Aorta (tissue), 5 donors: ENCODE data around the gene PSTPIP1. TPM values are rescaled to one million over a fixed set of nuclear protein-coding genes. Genes with fewer than 3 reads are reported as not detected.

Experiments
- ATAC-seq: fragments of 200-7000 bp; cut with Tn5 transposase; one replicate; pipeline ENCODE4 v1.9.1; 2022; ENCODE audit warnings: moderate library complexity; ENCODE audit not compliant: low FRiP score
- DNase-seq, 2 donors: peaks; one replicate each; pipeline ENCODE4 v3.0.0-alpha.2; 2020
- H3K27ac ChIP-seq, 2 donors: one replicate each; pipeline ENCODE4 v1.5.1; 2013; ENCODE audit warnings: low read length in 2 of 2, mild to moderate bottlenecking in 2 of 2, moderate library complexity in 2 of 2, control low read depth in 1 of 2, inconsistent platforms in 1 of 2, low read depth in 1 of 2
- H3K27me3 ChIP-seq, 2 donors: one replicate each; pipeline ENCODE4 v1.6.1; 2013; ENCODE audit warnings: control low read depth in 1 of 2, low read length in 1 of 2, mild to moderate bottlenecking in 1 of 2, moderate library complexity in 1 of 2; ENCODE audit not compliant: insufficient read depth in 2 of 2, control insufficient read depth in 1 of 2
- H3K36me3 ChIP-seq, 2 donors: one replicate each; pipeline ENCODE4 v1.6.1; 2013; ENCODE audit warnings: control low read depth in 1 of 2, low read length in 1 of 2, mild to moderate bottlenecking in 1 of 2; ENCODE audit not compliant: insufficient read depth in 2 of 2, control insufficient read depth in 1 of 2
- H3K4me1 ChIP-seq, 2 donors: one replicate each; pipeline ENCODE4 v1.6.1; 2013; ENCODE audit warnings: low read length in 2 of 2, control low read depth in 1 of 2, mild to moderate bottlenecking in 1 of 2, moderate library complexity in 1 of 2; ENCODE audit not compliant: insufficient read depth in 2 of 2, control insufficient read depth in 1 of 2
- H3K4me3 ChIP-seq, 2 donors: one replicate each; pipeline ENCODE4 v1.5.1; 2013; ENCODE audit warnings: low read length in 2 of 2, control low read depth in 1 of 2, mild to moderate bottlenecking in 1 of 2
- H3K9me3 ChIP-seq: one replicate; pipeline ENCODE4 v1.6.1; 2013; ENCODE audit warnings: mild to moderate bottlenecking, low read length; ENCODE audit not compliant: control insufficient read depth
- WGBS, 2 donors: extraction: QIAGEN DNeasy Blood & Tissue Kit; methylation state at CpG; one replicate each; pipeline ENCODE4 v1.1.7; 2013; 5-methylcytosine and 5-hydroxymethylcytosine counted together
- intact Hi-C, 2 donors: fragments of 100-400 bp; cut with DNase I; formaldehyde crosslinking; loops; one replicate each; pipeline versions ENCODE4 v1.14.2 to v1.15.0; 2022
- polyA plus RNA-seq, 2 donors: library from polyadenylated mRNA; stranded (reverse); fragments of 200-250 nt; gene quantifications; one replicate each; pipeline ENCODE4 v1.2.3, GENCODE V29; 2013
- total RNA-seq, 2 donors: library from RNA; stranded (reverse); fragmentation: NEBNext Ultra II Directional; extraction: Animal tissue kit (Norgen Biotek cat#: 25700); gene quantifications; one replicate each; pipeline ENCODE4 v1.2.1, GENCODE V29; 2021
- donor health status: healthy with polysubstance abuse.
- donor health status: Bipolar disorder and iron deficiency.
- donor health status: DM: no; HTN: no; CAD: no.
- donor health status: DM: no; HTN: no; CAD: no.
- donor health status: DM: yes; HTN: yes; CAD: no.

PSTPIP1 gene
- total and polyA plus RNA-seq, 4 donors = 14.1 to 42.9 (median 23.5) TPM

DNA sequence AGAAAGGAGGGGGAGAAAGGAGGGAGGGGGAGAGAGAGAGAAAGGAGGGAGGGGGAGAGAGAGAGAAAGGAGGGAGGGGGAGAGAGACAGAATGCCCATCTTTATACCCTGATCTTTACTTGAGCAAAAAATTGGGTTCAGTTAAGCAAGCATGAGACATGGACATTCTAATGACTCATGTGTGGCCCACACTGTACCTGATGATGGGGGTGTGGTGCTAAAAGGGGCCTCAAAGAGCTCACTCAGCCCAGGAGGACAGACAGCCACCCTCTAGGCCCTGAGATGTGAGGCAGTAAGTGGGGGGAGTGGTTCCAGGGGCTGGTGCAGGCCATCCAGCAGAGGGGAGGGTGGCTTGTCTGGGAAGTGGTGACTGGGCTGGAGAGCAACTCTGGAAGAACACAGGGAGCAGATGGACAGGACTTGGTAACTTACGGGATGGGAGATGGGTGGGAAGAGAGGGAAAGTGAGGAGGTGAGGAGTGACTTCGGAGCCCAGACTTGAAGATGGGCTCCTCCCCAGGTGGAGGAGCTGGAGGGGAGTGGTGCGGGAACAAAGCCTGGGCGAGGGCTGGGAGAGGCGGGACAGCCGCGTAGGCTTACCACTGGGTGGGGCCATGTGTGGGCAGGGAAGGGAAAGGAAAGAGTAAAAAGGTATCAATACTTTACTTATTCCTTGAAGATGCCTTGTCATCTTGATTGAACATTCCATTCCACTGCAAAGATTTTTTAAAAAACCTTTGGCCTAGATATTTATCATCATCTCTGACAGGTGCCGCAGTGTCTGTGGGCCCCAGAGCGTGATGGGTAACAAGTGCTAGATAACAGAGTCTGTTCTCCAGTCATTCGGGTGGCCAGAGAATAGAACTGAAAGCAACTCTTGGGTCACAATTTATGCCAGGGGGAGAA, 43.6 kb downstream of the PSTPIP1 start:
- H3K27ac ChIP-seq = no peak overlapping the region
- H3K36me3 ChIP-seq = peaks cover 2 to 3% of the 10 kb centered on the region in 2 donors
- DNase-seq (no peak), ATAC-seq (no peak)
- H3K27me3 ChIP-seq = no peaks in the 10 kb centered on the region
- no peaks in the 10 kb centered on the region for H3K9me3 ChIP-seq
- no peaks in the 10 kb centered on the region for H3K4me1 ChIP-seq
- no CpG with 5 or more reads among the region's 10 CpGs for WGBS, 2 donors
- H3K4me3 ChIP-seq = no peak overlapping the region
- intact Hi-C loops = no loop called here

DNA sequence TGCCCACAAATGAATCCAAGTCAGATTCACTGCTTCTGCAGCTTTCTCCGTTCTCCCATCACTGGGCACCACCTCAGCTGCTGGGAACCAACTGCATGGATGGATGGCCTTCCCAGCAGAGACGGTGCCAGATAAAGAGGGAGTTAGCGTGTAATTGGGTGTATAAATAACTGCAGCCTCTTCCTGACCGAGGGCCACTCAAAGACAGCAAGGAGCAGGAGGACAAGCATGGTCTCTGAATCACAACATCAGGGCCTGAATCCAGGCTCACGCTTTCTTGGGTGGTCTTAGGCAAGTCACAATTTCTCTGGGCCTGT, 44.2 kb downstream of the PSTPIP1 start:
- H3K36me3 ChIP-seq = peaks cover 2 to 3% of the 10 kb centered on the region in 2 donors
- DNase-seq (no peak), ATAC-seq (no peak)
- H3K27me3 ChIP-seq = no peaks in the 10 kb centered on the region
- no peak overlapping the region for H3K4me3 ChIP-seq
- H3K27ac ChIP-seq = no peak overlapping the region
- WGBS, 2 donors = no CpG with 5 or more reads among the region's 5 CpGs
- intact Hi-C loops = no loop called here
- no peaks in the 10 kb centered on the region for H3K4me1 ChIP-seq
- no peaks in the 10 kb centered on the region for H3K9me3 ChIP-seq

DNA sequence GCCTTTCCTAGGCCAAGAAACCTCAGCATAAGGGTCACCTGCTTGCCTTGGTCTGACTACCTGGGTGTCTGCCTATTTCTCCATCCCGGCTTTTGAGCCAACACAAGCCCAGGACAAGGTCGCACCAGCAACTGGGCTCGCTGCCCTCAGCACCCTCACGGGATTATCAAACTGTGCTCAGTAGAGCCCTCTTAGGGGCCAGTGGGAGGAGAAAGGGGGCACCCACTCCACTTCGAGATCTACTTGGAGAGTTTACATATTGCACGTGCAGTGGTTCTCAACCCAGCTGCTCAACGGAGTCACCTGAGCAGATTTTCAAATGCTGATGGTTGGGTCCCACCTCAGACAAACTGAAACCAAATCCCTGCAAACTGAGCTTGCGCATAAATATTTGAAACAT, 44.9 kb downstream of the PSTPIP1 start:
- H3K4me3 ChIP-seq = no peak overlapping the region
- no CpG with 5 or more reads among the region's 8 CpGs for WGBS, 2 donors
- peaks cover 2 to 3% of the 10 kb centered on the region in 2 donors for H3K36me3 ChIP-seq
- no peaks in the 10 kb centered on the region for H3K4me1 ChIP-seq
- no peak for ATAC-seq
- no peak for DNase-seq
- intact Hi-C loops = no loop called here
- H3K9me3 ChIP-seq = no peaks in the 10 kb centered on the region
- H3K27ac ChIP-seq = no peak overlapping the region
- H3K27me3 ChIP-seq = no peaks in the 10 kb centered on the region

DNA sequence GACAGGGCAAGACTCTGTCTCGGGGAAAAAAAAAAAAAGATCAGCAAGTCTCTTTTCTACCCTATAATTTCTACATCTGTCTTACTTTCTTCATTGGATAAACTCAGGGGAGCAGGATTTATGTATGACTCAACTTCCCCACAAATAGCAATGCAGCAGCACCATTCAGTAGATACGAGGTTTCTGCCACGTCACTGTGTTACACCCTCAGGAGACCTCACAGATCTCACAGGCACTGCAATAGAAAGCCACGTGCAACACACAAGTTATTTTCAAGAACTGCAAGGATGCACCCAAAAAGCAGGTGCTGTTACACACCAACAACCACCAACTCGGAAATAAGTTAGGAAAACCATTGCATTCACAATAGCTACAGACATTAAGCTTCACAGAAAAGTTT, 45.7 kb downstream of the PSTPIP1 start:
- Histone ChIP-seq H3K27me3 (no peaks in the 10 kb centered on the region), H3K27ac (no peak overlapping the region), H3K36me3 (peaks cover 2 to 3% of the 10 kb centered on the region in 2 donors), H3K9me3 (no peaks in the 10 kb centered on the region), H3K4me1 (no peaks in the 10 kb centered on the region), H3K4me3 (no peak overlapping the region)
- no peak for ATAC-seq
- DNase-seq = no peak
- WGBS, 2 donors = 78 to 88% methylated on average over 5 of the region's 5 CpGs
- intact Hi-C loops = no loop called here

DNA sequence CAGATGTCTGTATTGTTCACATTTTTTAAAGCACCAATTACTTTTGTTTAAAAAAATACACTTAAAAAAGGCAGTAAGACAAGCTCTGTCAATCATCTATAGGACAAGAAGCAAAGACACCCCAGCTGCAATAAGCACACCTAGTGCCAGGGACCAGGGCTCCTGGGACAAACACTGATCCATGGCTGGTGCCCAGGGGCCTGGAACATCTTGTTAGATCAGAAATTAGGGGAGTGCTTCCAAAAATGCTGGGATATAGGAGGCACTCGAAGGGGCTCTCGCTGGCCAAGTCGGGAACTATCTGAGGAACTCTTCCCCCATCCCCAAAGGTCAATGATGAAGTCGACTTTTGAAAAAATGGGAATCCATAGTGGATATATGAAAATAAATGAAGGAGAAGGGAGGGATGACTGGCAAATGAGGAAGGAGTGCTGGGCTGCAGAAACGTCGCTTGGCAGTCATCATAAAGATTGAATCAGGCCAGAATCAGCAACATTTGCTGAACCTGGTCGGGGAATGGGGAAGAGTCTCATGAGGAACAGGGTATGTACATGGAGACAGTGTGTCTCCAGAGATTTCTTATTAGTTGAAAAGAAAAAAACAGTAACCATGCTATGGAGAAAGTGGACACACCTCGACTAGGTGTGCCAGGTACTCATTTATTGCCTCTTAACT, 47.5 kb downstream of the PSTPIP1 start:
- intact Hi-C loops = no loop called here
- DNase-seq (no peak), ATAC-seq (no peak)
- no peak overlapping the region for H3K4me3 ChIP-seq
- H3K27ac ChIP-seq = no peak overlapping the region
- 70 to 71% methylated on average over 8 of the region's 8 CpGs for WGBS, 2 donors
- H3K36me3 ChIP-seq = peaks cover 0 to 6% of the 10 kb centered on the region in 2 donors
- no peaks in the 10 kb centered on the region for H3K27me3 ChIP-seq
- H3K9me3 ChIP-seq = no peaks in the 10 kb centered on the region
- no peaks in the 10 kb centered on the region for H3K4me1 ChIP-seq

DNA sequence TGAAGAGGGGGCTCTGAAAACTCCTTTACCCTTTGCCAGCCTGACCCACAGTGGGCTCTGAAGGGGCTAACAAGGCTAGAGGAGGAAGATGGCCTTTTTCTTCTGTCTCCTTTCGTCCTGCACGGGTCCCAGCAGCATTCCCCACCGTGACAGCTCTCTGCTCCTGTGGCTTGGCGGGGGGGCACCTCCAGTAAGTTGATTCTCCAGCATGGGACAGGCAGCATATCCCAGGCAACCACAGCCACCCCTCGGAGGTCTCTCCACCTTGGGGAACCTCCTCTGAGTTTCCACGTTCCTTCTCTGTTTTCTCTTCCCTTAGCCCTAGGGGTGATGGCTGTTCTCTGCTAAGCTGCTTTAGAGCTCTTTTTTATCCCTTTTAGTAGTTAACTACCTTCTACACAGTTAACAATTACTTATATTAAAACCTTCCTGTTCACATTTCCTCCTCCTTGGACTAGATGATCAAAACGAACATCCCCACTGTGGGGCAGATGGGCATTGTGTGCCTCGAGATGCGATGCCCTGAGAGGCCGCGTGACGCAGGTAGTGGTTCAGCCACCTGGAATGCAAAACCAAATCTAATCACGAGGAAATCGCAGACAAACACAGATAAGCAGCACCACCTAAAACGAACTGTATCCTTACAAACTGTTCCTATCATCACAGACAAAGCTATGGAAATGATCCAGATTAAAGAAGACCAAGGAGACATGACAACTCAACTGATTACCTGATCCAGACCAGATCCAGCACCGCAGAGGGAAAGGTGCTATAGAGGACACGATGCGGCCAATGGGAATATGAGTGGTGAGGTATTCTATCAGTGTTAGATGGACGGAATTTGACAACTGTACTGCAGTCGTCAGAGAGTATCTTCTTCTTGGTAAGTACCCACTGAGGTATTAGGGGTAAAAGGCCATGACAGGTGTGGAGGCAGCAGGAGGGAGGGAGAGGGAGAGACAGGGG, 48.3 kb downstream of the PSTPIP1 start:
- DNase-seq (no peak), ATAC-seq (no peak)
- Histone ChIP-seq H3K4me1 (no peaks in the 10 kb centered on the region), H3K9me3 (no peaks in the 10 kb centered on the region), H3K36me3 (peaks cover 0 to 3% of the 10 kb centered on the region in 2 donors), H3K27me3 (no peaks in the 10 kb centered on the region), H3K27ac (peak overlapping the region in 1 of 2 donors; percentile 1), H3K4me3 (no peak overlapping the region)
- intact Hi-C loops = no loop called here
- 83 to 85% methylated on average over 20 of the region's 20 CpGs for WGBS, 2 donors

DNA sequence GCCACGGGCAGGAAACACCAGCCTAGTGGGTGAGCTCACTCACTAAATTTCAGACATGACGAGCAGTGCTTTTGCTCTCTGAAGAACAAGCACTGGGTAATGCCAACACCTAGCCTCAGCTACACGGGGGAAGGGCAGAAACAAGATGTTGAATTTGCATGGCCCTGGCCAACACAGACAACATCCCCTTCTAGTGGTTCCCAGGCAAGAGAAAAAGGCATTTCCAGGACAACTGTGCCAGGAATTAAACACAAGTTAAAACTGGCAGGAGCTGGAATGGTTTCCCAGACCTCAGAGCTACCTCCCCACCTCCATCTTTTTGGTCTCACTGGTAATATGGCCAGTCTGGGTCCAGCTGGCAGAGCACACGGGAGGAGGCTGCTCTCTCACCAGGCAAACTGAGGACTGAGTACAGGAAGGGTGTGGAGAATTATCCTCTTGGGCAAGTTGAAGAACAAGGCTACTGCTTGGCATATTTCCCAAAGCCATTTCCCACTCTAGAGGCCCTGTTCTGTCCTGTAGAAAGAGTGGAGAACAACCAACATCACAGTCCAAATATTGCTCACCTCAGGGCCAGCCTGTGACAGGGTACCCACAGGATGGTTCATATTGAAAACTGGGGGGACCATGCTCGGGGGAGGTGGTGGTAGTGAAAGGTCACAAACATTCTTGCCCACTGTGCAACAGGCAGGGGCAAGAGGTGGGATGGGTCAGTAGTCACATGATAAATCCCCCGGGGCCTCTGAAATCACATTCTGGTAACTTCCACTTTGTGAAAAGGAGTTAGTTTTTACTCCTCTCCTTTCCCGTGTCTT, 49.5 kb downstream of the PSTPIP1 start:
- no peaks in the 10 kb centered on the region for H3K27me3 ChIP-seq
- no peak overlapping the region for H3K27ac ChIP-seq
- H3K9me3 ChIP-seq = no peaks in the 10 kb centered on the region
- no peak for ATAC-seq
- no peak for DNase-seq
- intact Hi-C loops = no loop called here
- WGBS, 2 donors = 43 to 45% methylated on average over 7 of the region's 7 CpGs
- H3K4me1 ChIP-seq = no peaks in the 10 kb centered on the region
- peaks cover 0 to 3% of the 10 kb centered on the region in 2 donors for H3K36me3 ChIP-seq
- no peak overlapping the region for H3K4me3 ChIP-seq

DNA sequence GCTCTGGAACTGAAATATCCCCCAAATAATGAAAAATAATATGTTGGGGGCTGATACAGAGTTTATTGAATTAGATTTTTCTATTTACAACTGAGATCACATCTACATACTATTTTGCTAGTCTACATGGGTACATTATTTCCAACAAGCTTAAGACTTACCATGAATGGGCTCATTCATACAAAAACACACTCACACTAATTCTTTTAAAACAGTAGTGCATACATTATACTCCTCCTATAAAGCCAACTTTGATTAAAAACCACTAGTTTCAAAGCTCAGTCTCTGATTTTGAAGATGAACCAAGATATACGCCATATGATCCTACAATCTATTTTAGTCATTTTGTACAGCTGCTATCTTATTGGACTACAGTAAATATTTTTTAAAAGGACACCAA, 51.1 kb downstream of the PSTPIP1 start:
- H3K27ac ChIP-seq = no peak overlapping the region
- DNase-seq = no peak
- H3K27me3 ChIP-seq = no peaks in the 10 kb centered on the region
- 94 to 100% methylated on average over 1 of the region's 1 CpG for WGBS, 2 donors
- H3K4me1 ChIP-seq = no peaks in the 10 kb centered on the region
- no peaks in the 10 kb centered on the region for H3K9me3 ChIP-seq
- peaks cover 0 to 3% of the 10 kb centered on the region in 2 donors for H3K36me3 ChIP-seq
- no peak for ATAC-seq
- H3K4me3 ChIP-seq = no peak overlapping the region
- intact Hi-C loops = no loop called here
